ENCODE data around the gene HOXB2.

GRCh38 chr17:48571024-48571818 lies 26.3 kb upstream of the HOXB2 start:
- TF ChIP-seq EZH2 (IDR thresholded peaks at IDR 0.05; ENCODE audit: borderline replicate concordance) (peak; percentile 23), CTCF (IDR thresholded peaks at IDR 0.05; ENCODE audit: poor library complexity) (no peak), EZH2phosphoT487 (IDR thresholded peaks at IDR 0.05; ENCODE audit: low read depth, severe bottlenecking, unreplicated experiment) (no peak)
